ENCODE measurements around the gene TSPO. TPM values are rescaled to one million over a fixed set of nuclear protein-coding genes. Genes with fewer than 3 reads are reported as not detected.

Gene TSPO
- total and polyA plus RNA-seq, 2 donors from 2014 or later, result 134 to 173 TPM

GRCh38 chr22:43118953-43119458 is 32.4 kb upstream of the TSPO start:
- Histone ChIP-seq H3K27ac (ENCODE audit: low read depth in 2 of 2, low read length in 2 of 2) (no peak overlapping the region), H3K9ac (ENCODE audit: low read length in 3 of 3) (no peak overlapping the region), H3K27me3 (ENCODE audit: control insufficient read depth, insufficient read depth, low read length) (no peaks in the 10 kb centered on the region), H3K36me3 (ENCODE audit: control insufficient read depth in 2 of 3, insufficient read depth in 3 of 3, low read length in 3 of 3) (no peaks in the 10 kb centered on the region), H3K4me1 (ENCODE audit: control insufficient read depth in 2 of 3, insufficient read depth in 2 of 3, low read depth in 1 of 3, low read length in 3 of 3) (peaks cover 0 to 4% (median 0%) of the 10 kb centered on the region in 3 donors), H3K9me3 (ENCODE audit: control insufficient read depth in 2 of 3, insufficient read depth in 1 of 3, low read length in 3 of 3) (no peaks in the 10 kb centered on the region), H3K4me3 (ENCODE audit: low read length in 3 of 3) (no peak overlapping the region)
- intact Hi-C loops (cut with DNase I), result no loop called here
- no peak for DNase-seq
- FAIRE-seq, result no peak
- no peak for TF ChIP-seq CTCF (IDR thresholded peaks at IDR 0.05; ENCODE audit: borderline replicate concordance, extremely low read depth, insufficient read depth)

GRCh38 chr22:43126501-43127165 is 24.7 kb upstream of the TSPO start:
- peak overlapping the region; percentile 32 to 43 for H3K27ac ChIP-seq (ENCODE audit: low read depth in 2 of 2, low read length in 2 of 2)
- FAIRE-seq, result no peak

GRCh38 chr22:43127166-43127908 is 24.0 kb upstream of the TSPO start:
- Histone ChIP-seq H3K36me3 (ENCODE audit: control insufficient read depth in 2 of 3, insufficient read depth in 3 of 3, low read length in 3 of 3) (no peaks in the 10 kb centered on the region), H3K9ac (ENCODE audit: low read length in 3 of 3) (no peak overlapping the region), H3K4me3 (ENCODE audit: low read length in 3 of 3) (no peak overlapping the region), H3K9me3 (ENCODE audit: control insufficient read depth in 2 of 3, insufficient read depth in 1 of 3, low read length in 3 of 3) (no peaks in the 10 kb centered on the region), H3K27ac (ENCODE audit: low read depth in 2 of 2, low read length in 2 of 2) (peak overlapping the region in 1 of 2 donors; percentile 60), H3K27me3 (ENCODE audit: control insufficient read depth, insufficient read depth, low read length) (no peaks in the 10 kb centered on the region), H3K4me1 (ENCODE audit: control insufficient read depth in 2 of 3, insufficient read depth in 2 of 3, low read depth in 1 of 3, low read length in 3 of 3) (peaks cover 0 to 6% (median 6%) of the 10 kb centered on the region in 3 donors)
- intact Hi-C loops (cut with DNase I), result no loop called here
- no peak for FAIRE-seq
- no peak for TF ChIP-seq CTCF (IDR thresholded peaks at IDR 0.05; ENCODE audit: borderline replicate concordance, extremely low read depth, insufficient read depth)
- no peak for DNase-seq

More at GRCh38 chr22:43126501-43127165, 24.7 kb upstream of the TSPO start:
- Histone ChIP-seq H3K4me1 (ENCODE audit: control insufficient read depth in 2 of 3, insufficient read depth in 2 of 3, low read depth in 1 of 3, low read length in 3 of 3) (peaks cover 0 to 6% (median 3%) of the 10 kb centered on the region in 3 donors), H3K9ac (ENCODE audit: low read length in 3 of 3) (no peak overlapping the region), H3K4me3 (ENCODE audit: low read length in 3 of 3) (no peak overlapping the region), H3K36me3 (ENCODE audit: control insufficient read depth in 2 of 3, insufficient read depth in 3 of 3, low read length in 3 of 3) (no peaks in the 10 kb centered on the region), H3K9me3 (ENCODE audit: control insufficient read depth in 2 of 3, insufficient read depth in 1 of 3, low read length in 3 of 3) (no peaks in the 10 kb centered on the region), H3K27me3 (ENCODE audit: control insufficient read depth, insufficient read depth, low read length) (no peaks in the 10 kb centered on the region)
- intact Hi-C loops (cut with DNase I), result no loop called here
- no peak for TF ChIP-seq CTCF (IDR thresholded peaks at IDR 0.05; ENCODE audit: borderline replicate concordance, extremely low read depth, insufficient read depth)
- peak; percentile 37 to 83 (median 58) for DNase-seq

Data from kidney (tissue), 14 donors.